ENCODE results near the gene IDI1.

IDI1 gene

GRCh38 chr10:1086787-1087186 is 37.9 kb upstream of the IDI1 start:
- Histone ChIP-seq H2AFZ (ENCODE audit: low read depth) (no peak overlapping the region), H3K27me3 (ENCODE audit: insufficient read depth, low read depth) (no peaks in the 10 kb centered on the region), H3K9ac (no peak overlapping the region), H3K79me2 (ENCODE audit: insufficient read depth, low read depth) (no peaks in the 10 kb centered on the region), H3K4me3 (IDR thresholded peaks at IDR 0.05; ENCODE audit: insufficient read depth, low read depth, low read length) (no peak overlapping the region), H3K27ac (no peak overlapping the region), H3K4me1 (ENCODE audit: low read depth, poor library complexity, severe bottlenecking) (no peaks in the 10 kb centered on the region), H4K20me1 (ENCODE audit: insufficient read depth) (no peaks in the 10 kb centered on the region), H3K36me3 (ENCODE audit: insufficient read depth) (peaks cover 15% of the 10 kb centered on the region; the same call in 1 of the 2 replicates), H3K4me2 (no peak overlapping the region)
- TF ChIP-seq CTCF (conservative IDR thresholded peaks at IDR 0.05; ENCODE audit: low read depth, low read length), result no peak

- Histone ChIP-seq H4K20me1 (ENCODE audit: insufficient read depth) (no peaks in the 10 kb centered on the region), H3K4me1 (ENCODE audit: low read depth, poor library complexity, severe bottlenecking) (no peaks in the 10 kb centered on the region), H3K27ac (no peak overlapping the region), H3K36me3 (ENCODE audit: insufficient read depth) (peaks cover 10% of the 10 kb centered on the region; the same call in 1 of the 2 replicates), H3K9ac (no peak overlapping the region), H3K27me3 (ENCODE audit: insufficient read depth, low read depth) (no peaks in the 10 kb centered on the region), H3K4me2 (no peak overlapping the region), H2AFZ (ENCODE audit: low read depth) (no peak overlapping the region), H3K79me2 (ENCODE audit: insufficient read depth, low read depth) (no peaks in the 10 kb centered on the region), H3K4me3 (IDR thresholded peaks at IDR 0.05; ENCODE audit: insufficient read depth, low read depth, low read length) (no peak overlapping the region)
- TF ChIP-seq CTCF (conservative IDR thresholded peaks at IDR 0.05; ENCODE audit: low read depth, low read length), result no peak
These were observed 36.3 kb upstream of the IDI1 start for GRCh38 chr10:1085258-1085657.

GRCh38 chr10:1084011-1084950 is 35.4 kb upstream of the IDI1 start:
- H2AFZ ChIP-seq (ENCODE audit: low read depth), result no peak overlapping the region
- H3K4me1 ChIP-seq (ENCODE audit: low read depth, poor library complexity, severe bottlenecking), result no peaks in the 10 kb centered on the region
- no peaks in the 10 kb centered on the region for H3K27me3 ChIP-seq (ENCODE audit: insufficient read depth, low read depth)
- H3K36me3 ChIP-seq (ENCODE audit: insufficient read depth), result peaks cover 5% of the 10 kb centered on the region; the same call in 1 of the 2 replicates
- no peaks in the 10 kb centered on the region for H4K20me1 ChIP-seq (ENCODE audit: insufficient read depth)
- H3K27ac ChIP-seq, result no peak overlapping the region
- no peak overlapping the region for H3K9ac ChIP-seq
- no peak overlapping the region for H3K4me2 ChIP-seq
- no peak for TF ChIP-seq CTCF (conservative IDR thresholded peaks at IDR 0.05; ENCODE audit: low read depth, low read length)
- no peaks in the 10 kb centered on the region for H3K79me2 ChIP-seq (ENCODE audit: insufficient read depth, low read depth)
- H3K4me3 ChIP-seq (IDR thresholded peaks at IDR 0.05; ENCODE audit: insufficient read depth, low read depth, low read length), result no peak overlapping the region

- H3K27ac ChIP-seq, result no peak overlapping the region
- H3K4me1 ChIP-seq (ENCODE audit: low read depth, poor library complexity, severe bottlenecking), result no peaks in the 10 kb centered on the region
- peaks cover 4% of the 10 kb centered on the region; the same call in 1 of the 2 replicates for H3K36me3 ChIP-seq (ENCODE audit: insufficient read depth)
- no peaks in the 10 kb centered on the region for H3K27me3 ChIP-seq (ENCODE audit: insufficient read depth, low read depth)
- no peak for TF ChIP-seq CTCF (conservative IDR thresholded peaks at IDR 0.05; ENCODE audit: low read depth, low read length)
- no peak overlapping the region for H3K4me2 ChIP-seq
- no peak overlapping the region for H3K4me3 ChIP-seq (IDR thresholded peaks at IDR 0.05; ENCODE audit: insufficient read depth, low read depth, low read length)
- H3K9ac ChIP-seq, result no peak overlapping the region
- H4K20me1 ChIP-seq (ENCODE audit: insufficient read depth), result no peaks in the 10 kb centered on the region
- H2AFZ ChIP-seq (ENCODE audit: low read depth), result no peak overlapping the region
- H3K79me2 ChIP-seq (ENCODE audit: insufficient read depth, low read depth), result no peaks in the 10 kb centered on the region
These were observed 34.7 kb upstream of the IDI1 start for GRCh38 chr10:1083581-1083980.
